Esophagus squamous epithelium (tissue), 5 donors: ENCODE measurements around the gene MON1A. TPM values are rescaled to one million over a fixed set of nuclear protein-coding genes. Genes with fewer than 3 reads are reported as not detected.
"Not testable (repeated sequence)": the region's sequence is repeated elsewhere in the genome, so short reads cannot be mapped to it uniquely, and the experiment has no call there.

Experiments used
- DNase-seq: peaks from one replicate; lab custom pipeline; 2025; lab: John Stamatoyannopoulos, UW
- H3K27ac ChIP-seq, 4 donors: fragments of 200-600 bp; sonication (generic); one replicate each; pipeline ENCODE4 v1.5.1; 2016 to 2019; ENCODE audit warnings: mild to moderate bottlenecking in 1 of 4
- H3K27me3 ChIP-seq, 4 donors: fragments of 200-600 bp; sonication (generic); 1 replicate in 3 of 4; 2 replicates in 1 of 4; pipeline versions ENCODE4 v1.5.1 to v1.6.0; 2017 to 2021; ENCODE audit warnings: antibody characterized with exemption in 1 of 4
- H3K36me3 ChIP-seq, 3 donors: fragments of 200-600 bp; sonication (generic); one replicate each; pipeline ENCODE4 v1.5.1; 2016 to 2019
- H3K4me1 ChIP-seq, 3 donors: fragments of 200-600 bp; sonication (generic); one replicate each; pipeline ENCODE4 v1.5.1; 2017 to 2019
- H3K4me3 ChIP-seq, 4 donors: fragments of 200-600 bp; sonication (generic); 1 replicate in 3 of 4; 2 replicates in 1 of 4; pipeline ENCODE4 v1.5.1; 2016 to 2019; ENCODE audit warnings: mild to moderate bottlenecking in 2 of 4, moderate library complexity in 1 of 4
- H3K9me3 ChIP-seq, 3 donors: fragments of 200-600 bp; sonication (generic); one replicate each; pipeline ENCODE4 v1.5.1; 2016 to 2019
- CTCF ChIP-seq, 6 experiments: fragments of 450-650 bp in 4 of 6; fragments of 200-600 bp in 2 of 6; sonication (generic) in 2 of 6; IDR thresholded peaks; one replicate each; pipeline ENCODE4 v1.5.1; 2016 to 2019; ENCODE audit warnings: antibody characterized with exemption in 6 of 6, mild to moderate bottlenecking in 4 of 6, moderate library complexity in 4 of 6
- POLR2A ChIP-seq, 4 donors: fragments of 450-650 bp; IDR thresholded peaks; one replicate each; pipeline ENCODE4 v1.6.1; 2017; ENCODE audit warnings: antibody characterized with exemption in 4 of 4, mild to moderate bottlenecking in 4 of 4, moderate library complexity in 3 of 4
- WGBS, 2 donors: methylation state at CpG; one replicate each; pipeline ENCODE4 v1.1.5; 2018; 5-methylcytosine and 5-hydroxymethylcytosine counted together
- intact Hi-C: fragments of 100-400 bp; cut with DNase I; formaldehyde crosslinking; loops from one replicate; pipeline ENCODE4 v1.15.0; 2022
- total RNA-seq, 4 donors: library from RNA; depleted of rRNA; stranded (reverse); fragments of >200 nt; gene quantifications; one replicate each; pipeline ENCODE4 v1.1.0, GENCODE V29; 2016
- donor health status: DM: yes; HTN: yes; CAD: no.

MON1A gene
- total RNA-seq, 4 donors from 2014 or later = 12.9 to 17.2 (median 14.1) TPM

DNA sequence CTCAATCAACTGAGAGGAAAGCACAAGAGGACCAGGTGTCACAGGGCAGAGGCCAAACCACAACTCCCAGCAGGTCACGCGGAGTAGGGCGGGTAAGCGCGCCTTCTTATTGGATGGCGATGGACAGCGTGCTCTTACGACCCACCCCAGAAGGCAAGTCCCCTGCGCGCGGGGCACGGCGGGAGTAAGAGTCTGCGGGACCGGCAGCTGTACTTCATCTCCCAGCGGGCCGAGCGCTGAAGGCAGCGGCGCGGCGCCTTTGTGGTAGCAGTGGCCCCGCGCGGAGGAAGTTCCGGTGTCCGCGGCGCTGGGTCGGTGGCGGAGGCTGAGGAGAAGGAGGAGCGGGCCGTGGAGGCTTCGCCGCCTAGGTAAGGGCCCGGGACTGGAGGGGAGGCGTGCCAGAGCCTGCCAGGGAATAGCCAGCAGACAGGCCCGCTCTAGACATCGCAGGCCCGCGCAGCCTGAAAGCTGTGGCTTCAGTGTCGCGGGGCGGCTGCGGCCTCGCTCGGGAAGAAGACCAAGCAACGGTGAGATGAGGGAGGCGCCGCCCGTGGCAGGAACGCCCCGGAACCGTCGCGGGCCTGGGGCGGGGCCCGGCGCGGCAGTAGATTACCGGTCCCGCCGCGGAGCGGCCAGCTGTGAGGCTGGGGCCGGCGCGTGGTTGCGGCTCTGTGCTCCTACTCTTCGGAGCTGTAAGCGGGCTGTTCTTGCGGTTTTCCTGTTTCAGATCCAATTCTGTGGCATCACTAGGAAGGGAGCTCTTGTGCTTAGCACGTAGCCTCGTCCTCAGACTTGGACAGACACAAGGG, 10.5 kb upstream of the MON1A start, which contains the start of gene RBM6:
Gene RBM6 (plus strand): TSS at position 293 of the 809 bp plus-strand sequence. CDS start 22,492 bp downstream, outside the sequence.
- WGBS, 2 donors = 0 to 1% methylated on average over 3 to 21 of the region's 74 CpGs
- intact Hi-C loops = no loop called here

DNA sequence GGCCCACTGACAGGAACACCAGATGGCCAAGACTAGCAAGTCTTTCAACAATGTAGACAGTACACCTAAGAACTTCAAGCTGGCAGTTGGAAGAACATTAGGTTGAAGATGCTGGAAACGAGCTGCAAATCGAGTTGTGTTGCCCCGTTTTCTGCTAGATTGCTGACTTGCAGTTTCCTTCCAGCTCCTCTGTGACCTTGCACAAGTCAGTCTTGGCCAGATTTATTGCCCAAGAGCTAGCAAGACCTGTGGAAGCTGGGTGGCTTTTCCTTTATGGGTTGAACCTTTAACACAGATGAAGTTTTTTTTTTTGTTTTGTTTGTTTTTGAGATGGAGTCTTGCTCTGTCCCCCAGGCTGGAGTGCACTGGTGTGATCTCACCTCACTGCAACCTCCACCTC, 7.5 kb upstream of the MON1A start:
- intact Hi-C loops = no loop called here
- DNase-seq = no peak
- WGBS, 2 donors = 59 to 68% methylated on average over 3 of the region's 3 CpGs
- H3K4me3 ChIP-seq = no peak overlapping the region
- H3K27me3 ChIP-seq = no peaks in the 10 kb centered on the region
- no peak overlapping the region for H3K27ac ChIP-seq
- H3K36me3 ChIP-seq = no peaks in the 10 kb centered on the region
- TF ChIP-seq POLR2A (IDR thresholded peaks at IDR 0.05) (no peak), CTCF (IDR thresholded peaks at IDR 0.05) (no peak)
- peaks cover 11 to 21% (median 15%) of the 10 kb centered on the region in 3 donors for H3K4me1 ChIP-seq
- no peaks in the 10 kb centered on the region for H3K9me3 ChIP-seq

More for the DNA sequence above, 10.5 kb upstream of the MON1A start, which contains the start of gene RBM6:
- no peaks in the 10 kb centered on the region for H3K27me3 ChIP-seq
- H3K9me3 ChIP-seq = no peaks in the 10 kb centered on the region
- peaks cover 0 to 8% (median 0%) of the 10 kb centered on the region in 3 donors for H3K36me3 ChIP-seq
- peaks cover 11 to 36% (median 22%) of the 10 kb centered on the region in 3 donors for H3K4me1 ChIP-seq
- TF ChIP-seq POLR2A (IDR thresholded peaks at IDR 0.05) (peak in 3 of 4 donors; percentile 76 to 88 (median 85)), CTCF (IDR thresholded peaks at IDR 0.05) (peak in 2 of 6 experiments; percentile 4 to 18)
- peak within 1 kb of the TSS; percentile 92 to 96 (median 94) for H3K27ac ChIP-seq
- peak; percentile 93 for DNase-seq
- peak within 1 kb of the TSS; percentile 63 to 80 (median 78) for H3K4me3 ChIP-seq

DNA sequence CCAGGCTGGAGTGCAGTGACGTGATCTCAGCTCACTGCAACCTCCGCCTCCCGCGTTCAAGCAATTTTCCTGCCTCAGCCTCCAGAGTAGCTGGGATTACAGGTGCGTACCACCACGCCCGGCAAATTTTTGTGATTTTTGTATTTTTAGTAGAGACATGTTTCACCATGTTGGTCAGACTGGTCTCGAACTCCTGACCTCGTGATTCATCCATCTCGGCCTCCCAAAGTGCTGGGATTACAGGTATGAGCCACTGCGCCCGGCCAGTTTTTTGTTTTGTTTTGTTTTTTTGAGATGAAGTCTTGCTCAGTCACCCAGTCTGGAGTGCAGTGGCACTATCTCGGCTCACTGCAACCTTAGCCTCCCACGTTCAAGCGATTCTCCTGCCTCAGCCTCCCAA, 2.7 kb upstream of the MON1A start:
- intact Hi-C loops, H3K27ac ChIP-seq, DNase-seq, H3K4me3 ChIP-seq, H3K36me3 ChIP-seq, H3K9me3 ChIP-seq, H3K27me3 ChIP-seq: not testable (repeated sequence)
- H3K4me1 ChIP-seq = peaks cover 21 to 30% (median 22%) of the 10 kb centered on the region in 3 donors
- WGBS, 2 donors = 75 to 89% methylated on average over 15 of the region's 15 CpGs

- peak overlapping the region in 3 of 4 donors; percentile 86 to 91 (median 89) for H3K27ac ChIP-seq
- no peaks in the 10 kb centered on the region for H3K9me3 ChIP-seq
- intact Hi-C loops = no loop called here
- no peaks in the 10 kb centered on the region for H3K27me3 ChIP-seq
- DNase-seq = no peak
- H3K36me3 ChIP-seq = no peaks in the 10 kb centered on the region
- H3K4me3 ChIP-seq = no peak overlapping the region
- peaks cover 21 to 30% (median 22%) of the 10 kb centered on the region in 3 donors for H3K4me1 ChIP-seq
- TF ChIP-seq POLR2A (IDR thresholded peaks at IDR 0.05) = no peak
- no peak for TF ChIP-seq CTCF (IDR thresholded peaks at IDR 0.05)
- WGBS, 2 donors = 100% methylated on average over 1 of the region's 1 CpG
These were observed 1.3 kb upstream of the MON1A start for GRCh38 chr3:49930922-49931321.

DNA sequence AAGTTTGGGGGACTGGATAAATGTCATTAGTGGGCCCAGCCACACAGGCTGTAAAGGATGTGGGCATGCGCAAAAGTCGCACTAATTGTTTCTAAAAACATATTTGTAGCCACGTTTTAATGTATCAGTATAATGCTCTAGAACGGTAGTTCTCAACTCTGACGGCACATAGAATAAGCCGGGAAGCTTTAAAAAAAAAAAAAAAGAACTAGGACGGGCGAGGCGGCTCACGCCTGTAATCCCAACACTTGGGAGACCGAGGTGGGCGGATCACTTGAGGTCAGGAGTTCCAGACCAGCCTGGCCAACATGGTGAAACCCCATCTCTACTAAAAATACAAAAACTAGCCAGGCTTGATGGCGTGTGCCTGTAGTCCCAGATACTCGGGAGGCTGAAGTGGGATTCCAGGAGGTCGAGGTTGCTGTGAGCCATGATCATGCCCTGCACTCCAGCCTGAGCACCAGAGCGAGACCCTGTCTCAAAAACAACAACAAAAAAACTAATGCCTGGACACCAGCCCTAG, 618 bp upstream of the MON1A start:
- Histone ChIP-seq H3K36me3 (no peaks in the 10 kb centered on the region), H3K4me3 (peak overlapping the region; percentile 47 to 89 (median 82)), H3K27ac (peak overlapping the region; percentile 78 to 91 (median 88)), H3K27me3 (no peaks in the 10 kb centered on the region), H3K9me3 (no peaks in the 10 kb centered on the region), H3K4me1 (peaks cover 21 to 30% (median 22%) of the 10 kb centered on the region in 3 donors)
- no peak for TF ChIP-seq CTCF (IDR thresholded peaks at IDR 0.05)
- TF ChIP-seq POLR2A (IDR thresholded peaks at IDR 0.05) = no peak
- WGBS, 2 donors = 38 to 45% methylated on average over 16 of the region's 16 CpGs
- no peak for DNase-seq
- intact Hi-C loops = no loop called here
